ENCODE measurements around the gene SLC27A2. TPM values are rescaled to one million over a fixed set of nuclear protein-coding genes. Genes with fewer than 3 reads are reported as not detected.

The SLC27A2 gene
- total and polyA plus RNA-seq, 2 experiments from 2014 or later: 2.8 to 9.4 TPM

DNA sequence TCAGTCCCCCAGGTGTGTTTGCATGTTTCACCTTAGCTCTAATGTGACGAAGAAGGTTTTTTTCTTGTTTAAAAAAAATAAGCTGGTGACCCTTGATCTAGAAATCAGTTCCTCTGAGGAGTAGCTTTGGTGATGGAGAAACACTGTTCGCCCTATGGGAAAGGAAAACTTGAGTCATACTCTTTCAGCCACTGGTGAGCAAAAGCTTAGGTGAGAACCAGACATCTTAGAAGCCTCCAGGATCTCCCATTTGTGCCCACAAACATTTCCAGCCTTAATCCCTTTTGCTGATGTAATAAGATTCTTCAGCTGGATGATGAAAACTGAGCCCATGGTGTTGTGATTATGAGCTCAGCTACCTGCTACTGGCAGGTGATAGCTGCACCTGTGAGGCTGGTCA lies 37.8 kb downstream of the SLC27A2 start (continued):
- no peak for TF ChIP-seq EZH2phosphoT487 (IDR thresholded peaks at IDR 0.05; ENCODE audit: unreplicated experiment)
- no peak for TF ChIP-seq ZNF331 (CRISPR knock-in tag; IDR thresholded peaks at IDR 0.05; ENCODE audit: low read depth)
- no peak for TF ChIP-seq STAT1 (IDR thresholded peaks at IDR 0.05; ENCODE audit: unreplicated experiment)
- TF ChIP-seq, protein P1, sequence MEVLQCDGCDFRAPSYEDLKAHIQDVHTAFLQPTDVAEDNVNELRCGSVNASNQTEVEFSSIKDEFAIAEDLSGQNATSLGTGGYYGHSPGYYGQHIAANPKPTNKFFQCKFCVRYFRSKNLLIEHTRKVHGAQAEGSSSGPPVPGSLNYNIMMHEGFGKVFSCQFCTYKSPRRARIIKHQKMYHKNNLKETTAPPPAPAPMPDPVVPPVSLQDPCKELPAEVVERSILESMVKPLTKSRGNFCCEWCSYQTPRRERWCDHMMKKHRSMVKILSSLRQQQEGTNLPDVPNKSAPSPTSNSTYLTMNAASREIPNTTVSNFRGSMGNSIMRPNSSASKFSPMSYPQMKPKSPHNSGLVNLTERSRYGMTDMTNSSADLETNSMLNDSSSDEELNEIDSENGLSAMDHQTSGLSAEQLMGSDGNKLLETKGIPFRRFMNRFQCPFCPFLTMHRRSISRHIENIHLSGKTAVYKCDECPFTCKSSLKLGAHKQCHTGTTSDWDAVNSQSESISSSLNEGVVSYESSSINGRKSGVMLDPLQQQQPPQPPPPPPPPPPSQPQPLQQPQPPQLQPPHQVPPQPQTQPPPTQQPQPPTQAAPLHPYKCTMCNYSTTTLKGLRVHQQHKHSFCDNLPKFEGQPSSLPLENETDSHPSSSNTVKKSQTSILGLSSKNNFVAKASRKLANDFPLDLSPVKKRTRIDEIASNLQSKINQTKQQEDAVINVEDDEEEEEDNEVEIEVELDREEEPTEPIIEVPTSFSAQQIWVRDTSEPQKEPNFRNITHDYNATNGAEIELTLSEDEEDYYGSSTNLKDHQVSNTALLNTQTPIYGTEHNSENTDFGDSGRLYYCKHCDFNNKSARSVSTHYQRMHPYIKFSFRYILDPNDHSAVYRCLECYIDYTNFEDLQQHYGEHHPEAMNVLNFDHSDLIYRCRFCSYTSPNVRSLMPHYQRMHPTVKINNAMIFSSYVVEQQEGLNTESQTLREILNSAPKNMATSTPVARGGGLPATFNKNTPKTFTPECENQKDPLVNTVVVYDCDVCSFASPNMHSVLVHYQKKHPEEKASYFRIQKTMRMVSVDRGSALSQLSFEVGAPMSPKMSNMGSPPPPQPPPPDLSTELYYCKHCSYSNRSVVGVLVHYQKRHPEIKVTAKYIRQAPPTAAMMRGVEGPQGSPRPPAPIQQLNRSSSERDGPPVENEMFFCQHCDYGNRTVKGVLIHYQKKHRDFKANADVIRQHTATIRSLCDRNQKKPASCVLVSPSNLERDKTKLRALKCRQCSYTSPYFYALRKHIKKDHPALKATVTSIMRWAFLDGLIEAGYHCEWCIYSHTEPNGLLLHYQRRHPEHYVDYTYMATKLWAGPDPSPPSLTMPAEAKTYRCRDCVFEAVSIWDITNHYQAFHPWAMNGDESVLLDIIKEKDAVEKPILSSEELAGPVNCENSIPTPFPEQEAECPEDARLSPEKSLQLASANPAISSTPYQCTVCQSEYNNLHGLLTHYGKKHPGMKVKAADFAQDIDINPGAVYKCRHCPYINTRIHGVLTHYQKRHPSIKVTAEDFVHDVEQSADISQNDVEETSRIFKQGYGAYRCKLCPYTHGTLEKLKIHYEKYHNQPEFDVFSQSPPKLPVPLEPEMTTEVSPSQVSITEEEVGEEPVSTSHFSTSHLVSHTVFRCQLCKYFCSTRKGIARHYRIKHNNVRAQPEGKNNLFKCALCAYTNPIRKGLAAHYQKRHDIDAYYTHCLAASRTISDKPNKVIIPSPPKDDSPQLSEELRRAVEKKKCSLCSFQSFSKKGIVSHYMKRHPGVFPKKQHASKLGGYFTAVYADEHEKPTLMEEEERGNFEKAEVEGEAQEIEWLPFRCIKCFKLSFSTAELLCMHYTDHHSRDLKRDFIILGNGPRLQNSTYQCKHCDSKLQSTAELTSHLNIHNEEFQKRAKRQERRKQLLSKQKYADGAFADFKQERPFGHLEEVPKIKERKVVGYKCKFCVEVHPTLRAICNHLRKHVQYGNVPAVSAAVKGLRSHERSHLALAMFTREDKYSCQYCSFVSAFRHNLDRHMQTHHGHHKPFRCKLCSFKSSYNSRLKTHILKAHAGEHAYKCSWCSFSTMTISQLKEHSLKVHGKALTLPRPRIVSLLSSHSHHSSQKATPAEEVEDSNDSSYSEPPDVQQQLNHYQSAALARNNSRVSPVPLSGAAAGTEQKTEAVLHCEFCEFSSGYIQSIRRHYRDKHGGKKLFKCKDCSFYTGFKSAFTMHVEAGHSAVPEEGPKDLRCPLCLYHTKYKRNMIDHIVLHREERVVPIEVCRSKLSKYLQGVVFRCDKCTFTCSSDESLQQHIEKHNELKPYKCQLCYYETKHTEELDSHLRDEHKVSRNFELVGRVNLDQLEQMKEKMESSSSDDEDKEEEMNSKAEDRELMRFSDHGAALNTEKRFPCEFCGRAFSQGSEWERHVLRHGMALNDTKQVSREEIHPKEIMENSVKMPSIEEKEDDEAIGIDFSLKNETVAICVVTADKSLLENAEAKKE (CRISPR knock-in tag; IDR thresholded peaks at IDR 0.05): no peak
- TF ChIP-seq, protein P2, sequence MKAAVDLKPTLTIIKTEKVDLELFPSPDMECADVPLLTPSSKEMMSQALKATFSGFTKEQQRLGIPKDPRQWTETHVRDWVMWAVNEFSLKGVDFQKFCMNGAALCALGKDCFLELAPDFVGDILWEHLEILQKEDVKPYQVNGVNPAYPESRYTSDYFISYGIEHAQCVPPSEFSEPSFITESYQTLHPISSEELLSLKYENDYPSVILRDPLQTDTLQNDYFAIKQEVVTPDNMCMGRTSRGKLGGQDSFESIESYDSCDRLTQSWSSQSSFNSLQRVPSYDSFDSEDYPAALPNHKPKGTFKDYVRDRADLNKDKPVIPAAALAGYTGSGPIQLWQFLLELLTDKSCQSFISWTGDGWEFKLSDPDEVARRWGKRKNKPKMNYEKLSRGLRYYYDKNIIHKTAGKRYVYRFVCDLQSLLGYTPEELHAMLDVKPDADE (IDR thresholded peaks at IDR 0.05): no peak
- no peak for TF ChIP-seq JUNB (IDR thresholded peaks at IDR 0.05; ENCODE audit: unreplicated experiment)

DNA sequence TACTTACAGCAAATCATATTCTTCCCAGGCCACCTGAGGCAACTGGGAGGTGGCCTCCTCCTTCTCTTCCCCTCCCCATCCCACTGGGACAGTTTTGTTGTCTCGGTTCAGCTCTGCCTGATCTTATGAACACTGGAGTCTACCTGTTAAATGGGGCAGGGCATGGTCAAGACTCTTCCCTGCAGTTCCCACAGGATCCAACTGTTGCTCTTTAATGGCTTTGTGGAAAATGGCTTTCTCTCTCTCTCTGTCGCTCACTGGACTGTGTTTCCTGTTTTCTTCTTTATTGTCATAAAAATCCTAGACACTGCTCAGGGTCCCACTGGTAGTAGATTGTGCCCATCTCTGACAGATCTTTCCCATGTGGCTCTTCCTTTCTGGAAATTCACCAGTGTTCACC lies 40.2 kb downstream of the SLC27A2 start:
- Histone ChIP-seq H3F3A (replicated peaks; ENCODE audit: low read depth) (no peaks in the 10 kb centered on the region), H3K4me2 (no peak overlapping the region), H3K4me1 (ENCODE audit: insufficient read depth) (no peaks in the 10 kb centered on the region), H3K9me2 (ENCODE audit: insufficient read depth) (no peaks in the 10 kb centered on the region), H3K27ac (ENCODE audit: low read depth) (no peak overlapping the region), H3K27me3 (ENCODE audit: insufficient read depth) (no peaks in the 10 kb centered on the region), H3K4me3 (no peak overlapping the region), H3K79me2 (replicated peaks; ENCODE audit: insufficient read depth) (no peaks in the 10 kb centered on the region), H3K36me3 (ENCODE audit: insufficient read depth) (no peaks in the 10 kb centered on the region), H2AFZ (no peak overlapping the region), H4K20me1 (replicated peaks; ENCODE audit: insufficient read depth) (no peaks in the 10 kb centered on the region)
- Mint-ChIP-seq H3K4me1 (no peaks in the 10 kb centered on the region), H3K4me3 (no peak overlapping the region), H3K27ac (no peak overlapping the region), H3K27me3 (ENCODE audit: insufficient read depth, low read depth, poor library complexity) (no peaks in the 10 kb centered on the region), H3K36me3 (ENCODE audit: low read depth) (peaks cover 4% of the 10 kb centered on the region; the same call in 1 of the 3 replicates), H3K9me3 (no peaks in the 10 kb centered on the region)
- no peak for ATAC-seq
- DNase-seq (ENCODE audit: low spot score): no peak
- TF ChIP-seq, protein P2 (IDR thresholded peaks at IDR 0.05): no peak
- no peak for TF ChIP-seq NANOG (IDR thresholded peaks at IDR 0.05; ENCODE audit: borderline replicate concordance)
- no peak for TF ChIP-seq ZNF114 (CRISPR knock-in tag; IDR thresholded peaks at IDR 0.05)
- TF ChIP-seq, protein P3, sequence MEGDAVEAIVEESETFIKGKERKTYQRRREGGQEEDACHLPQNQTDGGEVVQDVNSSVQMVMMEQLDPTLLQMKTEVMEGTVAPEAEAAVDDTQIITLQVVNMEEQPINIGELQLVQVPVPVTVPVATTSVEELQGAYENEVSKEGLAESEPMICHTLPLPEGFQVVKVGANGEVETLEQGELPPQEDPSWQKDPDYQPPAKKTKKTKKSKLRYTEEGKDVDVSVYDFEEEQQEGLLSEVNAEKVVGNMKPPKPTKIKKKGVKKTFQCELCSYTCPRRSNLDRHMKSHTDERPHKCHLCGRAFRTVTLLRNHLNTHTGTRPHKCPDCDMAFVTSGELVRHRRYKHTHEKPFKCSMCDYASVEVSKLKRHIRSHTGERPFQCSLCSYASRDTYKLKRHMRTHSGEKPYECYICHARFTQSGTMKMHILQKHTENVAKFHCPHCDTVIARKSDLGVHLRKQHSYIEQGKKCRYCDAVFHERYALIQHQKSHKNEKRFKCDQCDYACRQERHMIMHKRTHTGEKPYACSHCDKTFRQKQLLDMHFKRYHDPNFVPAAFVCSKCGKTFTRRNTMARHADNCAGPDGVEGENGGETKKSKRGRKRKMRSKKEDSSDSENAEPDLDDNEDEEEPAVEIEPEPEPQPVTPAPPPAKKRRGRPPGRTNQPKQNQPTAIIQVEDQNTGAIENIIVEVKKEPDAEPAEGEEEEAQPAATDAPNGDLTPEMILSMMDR (conservative IDR thresholded peaks at IDR 0.05; ENCODE audit: low read depth in 2 of 2): no peak
- TF ChIP-seq, protein P4, sequence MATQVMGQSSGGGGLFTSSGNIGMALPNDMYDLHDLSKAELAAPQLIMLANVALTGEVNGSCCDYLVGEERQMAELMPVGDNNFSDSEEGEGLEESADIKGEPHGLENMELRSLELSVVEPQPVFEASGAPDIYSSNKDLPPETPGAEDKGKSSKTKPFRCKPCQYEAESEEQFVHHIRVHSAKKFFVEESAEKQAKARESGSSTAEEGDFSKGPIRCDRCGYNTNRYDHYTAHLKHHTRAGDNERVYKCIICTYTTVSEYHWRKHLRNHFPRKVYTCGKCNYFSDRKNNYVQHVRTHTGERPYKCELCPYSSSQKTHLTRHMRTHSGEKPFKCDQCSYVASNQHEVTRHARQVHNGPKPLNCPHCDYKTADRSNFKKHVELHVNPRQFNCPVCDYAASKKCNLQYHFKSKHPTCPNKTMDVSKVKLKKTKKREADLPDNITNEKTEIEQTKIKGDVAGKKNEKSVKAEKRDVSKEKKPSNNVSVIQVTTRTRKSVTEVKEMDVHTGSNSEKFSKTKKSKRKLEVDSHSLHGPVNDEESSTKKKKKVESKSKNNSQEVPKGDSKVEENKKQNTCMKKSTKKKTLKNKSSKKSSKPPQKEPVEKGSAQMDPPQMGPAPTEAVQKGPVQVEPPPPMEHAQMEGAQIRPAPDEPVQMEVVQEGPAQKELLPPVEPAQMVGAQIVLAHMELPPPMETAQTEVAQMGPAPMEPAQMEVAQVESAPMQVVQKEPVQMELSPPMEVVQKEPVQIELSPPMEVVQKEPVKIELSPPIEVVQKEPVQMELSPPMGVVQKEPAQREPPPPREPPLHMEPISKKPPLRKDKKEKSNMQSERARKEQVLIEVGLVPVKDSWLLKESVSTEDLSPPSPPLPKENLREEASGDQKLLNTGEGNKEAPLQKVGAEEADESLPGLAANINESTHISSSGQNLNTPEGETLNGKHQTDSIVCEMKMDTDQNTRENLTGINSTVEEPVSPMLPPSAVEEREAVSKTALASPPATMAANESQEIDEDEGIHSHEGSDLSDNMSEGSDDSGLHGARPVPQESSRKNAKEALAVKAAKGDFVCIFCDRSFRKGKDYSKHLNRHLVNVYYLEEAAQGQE (IDR thresholded peaks at IDR 0.05; ENCODE audit: unreplicated experiment): no peak
- no peak for TF ChIP-seq POLR2AphosphoS5 (IDR thresholded peaks at IDR 0.05; ENCODE audit: low read depth)
- no peak for TF ChIP-seq CREB1 (CRISPR knock-in tag; IDR thresholded peaks at IDR 0.05; ENCODE audit: low read depth)
- no peak for TF ChIP-seq STAT1 (IDR thresholded peaks at IDR 0.05; ENCODE audit: unreplicated experiment)
- TF ChIP-seq ZNF331 (CRISPR knock-in tag; IDR thresholded peaks at IDR 0.05; ENCODE audit: low read depth): no peak

All from GM23338 (cell line).